ENCODE measurements around the gene IFI16.
"Not testable (repeated sequence)": the region's sequence is repeated elsewhere in the genome, so short reads cannot be mapped to it uniquely, and the experiment has no call there.

Gene IFI16

DNA sequence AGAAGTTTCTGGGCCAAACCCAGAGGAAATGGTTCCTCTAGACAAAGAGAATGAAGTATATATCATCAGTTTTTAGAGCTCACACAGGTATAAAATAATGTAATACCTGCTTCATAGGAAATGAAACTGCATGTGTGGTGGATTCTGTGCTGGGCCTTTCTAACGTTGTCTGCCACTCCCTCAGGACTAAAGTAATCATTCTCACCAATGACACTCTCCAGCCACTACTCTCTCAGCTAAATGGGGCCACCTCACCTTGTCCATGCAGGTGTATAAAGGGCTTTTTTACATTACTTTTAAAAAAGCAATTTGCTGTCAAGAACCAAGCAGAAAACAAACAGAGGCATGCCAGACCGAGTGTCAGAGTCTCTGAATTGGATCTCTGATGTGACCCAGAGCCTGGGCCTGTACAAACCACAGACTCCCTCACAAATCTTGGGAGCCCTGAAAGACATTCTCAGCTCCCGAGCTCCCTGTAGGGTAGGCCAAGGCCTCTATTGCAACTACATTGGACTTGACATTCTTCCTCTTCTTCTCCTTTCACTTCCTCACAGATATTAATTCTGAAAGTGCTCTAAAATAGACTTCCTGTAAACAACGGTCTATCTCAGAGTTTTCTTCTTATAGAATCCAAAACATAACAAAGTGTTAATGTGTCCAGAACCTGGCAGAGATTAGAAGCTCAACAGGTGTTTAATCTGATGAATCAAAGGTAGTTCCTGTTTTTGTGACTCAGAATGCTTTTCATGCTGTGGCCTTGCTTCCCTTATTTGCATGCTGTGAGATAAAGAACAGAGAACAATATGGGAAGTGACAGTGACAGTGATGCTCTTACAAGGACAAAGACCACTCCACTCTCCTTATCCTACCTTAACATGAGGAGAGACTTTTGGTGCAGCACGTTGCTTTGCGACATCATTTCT lies 58.3 kb downstream of the IFI16 start:
- DNase-seq, result no peak

DNA sequence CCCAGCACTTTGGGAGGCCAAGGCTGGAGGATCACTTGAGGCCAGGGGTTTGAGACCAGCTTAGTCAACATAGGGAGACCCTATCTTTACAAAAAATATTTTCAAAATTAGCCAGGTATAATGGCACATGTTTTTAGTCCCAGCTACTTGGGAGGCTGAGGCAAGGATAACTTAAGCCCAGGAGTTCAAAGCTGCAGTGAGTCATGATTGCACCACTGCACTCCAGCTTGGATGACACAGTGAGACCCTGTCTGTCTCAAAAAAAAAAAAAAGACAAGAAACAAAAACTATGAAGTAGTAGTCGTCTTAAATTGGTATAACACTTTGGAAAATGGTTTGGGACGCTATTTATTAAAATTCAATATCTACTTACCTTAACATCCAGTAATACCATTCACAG lies 59.2 kb downstream of the IFI16 start:
- DNase-seq, result no peak

DNA sequence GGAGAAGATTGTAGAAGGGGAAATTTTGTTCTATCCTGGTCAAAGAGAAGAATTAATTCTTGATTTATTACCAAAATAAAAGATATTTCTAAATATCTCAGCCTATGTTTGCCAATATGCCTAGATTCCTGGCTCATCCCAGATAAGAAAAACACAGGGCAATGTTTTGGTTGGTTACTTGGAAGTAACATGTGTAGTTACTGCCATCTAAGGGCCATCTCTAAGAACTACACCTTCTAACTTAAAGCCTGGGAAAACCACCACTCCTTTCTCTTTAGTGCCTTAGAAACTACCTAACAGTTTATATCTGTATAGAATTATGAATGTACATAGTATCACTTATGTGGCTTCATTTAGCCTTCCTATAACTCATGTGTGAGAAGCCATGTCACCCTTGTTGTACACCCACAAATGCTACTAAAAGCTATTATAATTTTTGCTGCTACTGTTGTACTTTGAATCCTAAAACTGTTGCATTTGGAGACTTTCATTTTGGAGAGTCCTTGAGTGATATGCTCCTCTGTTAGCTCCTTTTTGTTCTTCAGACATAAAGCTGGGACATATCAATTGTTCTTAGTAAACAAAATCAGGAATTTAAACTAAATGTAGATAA lies 62.4 kb downstream of the IFI16 start:
- DNase-seq, result peak; percentile 32

DNA sequence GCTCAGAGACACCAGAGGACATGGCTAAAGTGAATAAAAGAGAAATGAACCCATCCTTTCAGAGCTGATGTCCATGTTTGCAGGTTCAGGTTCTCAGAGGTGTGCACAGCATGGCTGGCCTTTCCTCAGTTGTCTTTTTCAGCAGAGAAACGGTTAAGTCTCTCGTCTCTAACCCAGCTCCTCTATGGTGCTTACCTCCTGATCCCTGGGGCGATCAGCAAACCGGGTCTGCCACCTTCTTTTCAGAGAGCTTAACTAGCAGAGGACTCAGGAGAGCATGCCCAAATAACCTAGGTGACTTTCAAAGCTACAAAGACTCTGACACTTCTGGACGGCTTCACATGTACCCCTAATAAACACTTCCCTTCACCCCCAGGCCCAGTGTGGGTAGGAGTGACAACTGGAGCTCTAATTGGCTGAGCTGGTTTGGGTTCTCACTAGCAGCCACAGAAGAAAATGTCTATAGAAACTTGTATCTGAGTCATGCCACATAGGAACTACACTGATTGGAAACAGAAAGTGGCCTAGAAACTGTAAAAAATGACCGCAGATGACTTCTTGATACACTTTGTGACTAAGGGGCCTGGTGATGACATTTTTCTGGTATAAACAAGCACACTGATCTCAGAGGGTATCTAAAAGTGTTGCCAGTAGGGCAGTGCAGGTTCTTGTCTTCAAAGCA lies 66.9 kb downstream of the IFI16 start, which contains the start of gene AIM2:
AIM2 (minus strand) TSS at position 329 of the 682 bp plus-strand sequence. CDS start 3,267 bp downstream, outside the sequence.
- no peak for DNase-seq

DNA sequence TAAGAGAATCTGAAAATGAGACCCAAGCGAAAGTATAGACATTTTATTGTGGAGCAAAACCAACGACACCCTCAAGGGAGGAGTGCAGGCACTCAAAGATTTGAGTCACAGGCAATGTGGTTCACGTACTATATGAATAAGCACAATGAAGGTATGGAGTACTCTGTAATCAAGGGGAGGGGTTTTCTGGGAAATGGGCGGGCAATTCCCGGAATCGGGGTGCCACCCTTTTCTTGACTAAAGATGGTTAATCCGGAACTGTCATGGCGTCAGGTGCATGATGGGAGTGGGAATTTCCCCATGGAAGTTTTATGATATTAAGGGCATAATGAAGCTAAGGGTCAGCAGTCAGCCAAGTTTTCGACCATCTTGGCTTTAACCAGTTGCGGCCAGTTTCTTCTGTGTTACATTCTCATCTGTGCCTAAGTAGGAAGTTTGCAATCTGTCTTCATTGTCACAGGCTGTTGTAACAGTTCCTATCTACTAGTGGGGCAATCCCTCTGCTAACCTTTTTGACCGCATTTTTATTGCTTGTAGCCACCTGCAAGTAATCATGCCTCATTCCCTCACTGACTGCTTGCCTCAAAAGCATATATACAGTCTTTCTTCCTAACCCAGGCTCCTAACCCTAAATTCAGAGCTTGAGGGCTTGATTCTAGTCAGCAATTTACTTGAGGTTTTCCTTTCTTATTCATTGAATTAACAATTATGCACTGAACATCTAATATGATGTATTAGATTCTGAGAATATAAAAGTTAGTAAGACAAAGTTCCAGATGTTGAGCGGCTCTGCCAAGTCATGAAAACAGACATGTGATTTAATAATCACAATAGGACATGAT lies 67.6 kb downstream of the IFI16 start:
- DNase-seq, result no peak

DNA sequence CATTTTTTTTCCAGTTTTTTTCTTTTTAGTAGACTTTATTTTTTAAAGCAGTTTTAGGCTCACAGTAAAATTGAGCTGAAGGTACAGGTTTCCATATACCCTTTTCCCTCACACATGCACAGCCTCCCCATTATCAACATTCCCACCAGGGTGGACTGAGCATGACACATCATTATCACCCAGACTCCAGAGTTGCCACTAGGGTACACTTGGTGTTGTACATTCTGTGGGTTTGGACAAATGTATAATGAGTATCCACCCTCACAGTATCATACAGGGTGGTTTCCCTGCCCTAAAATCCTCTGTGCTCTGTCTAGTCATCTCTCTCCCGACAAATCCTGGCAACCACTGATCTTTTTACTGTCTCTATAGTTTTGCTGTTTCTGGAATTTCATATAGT lies 69.8 kb downstream of the IFI16 start:
- no peak for DNase-seq

DNA sequence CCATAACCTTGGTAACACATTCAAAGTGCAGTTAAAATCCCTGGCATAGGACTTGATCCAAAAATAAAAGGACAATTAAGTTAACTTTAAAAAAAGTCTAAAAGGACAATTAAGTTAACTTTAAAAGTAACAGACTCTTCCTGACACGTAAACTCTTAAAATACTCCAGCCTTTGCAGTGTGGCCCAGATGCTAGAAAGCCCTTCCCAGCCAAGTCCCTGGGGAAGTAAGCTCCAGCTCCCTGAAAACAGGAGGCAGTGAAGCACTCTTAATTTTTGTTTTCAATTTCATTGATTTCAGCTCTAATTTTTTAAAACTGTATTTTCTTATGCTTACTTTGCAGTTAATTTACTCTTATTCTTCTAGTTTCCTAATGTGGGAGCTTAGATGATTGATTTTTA lies 71.9 kb downstream of the IFI16 start:
- no peak for DNase-seq

DNA sequence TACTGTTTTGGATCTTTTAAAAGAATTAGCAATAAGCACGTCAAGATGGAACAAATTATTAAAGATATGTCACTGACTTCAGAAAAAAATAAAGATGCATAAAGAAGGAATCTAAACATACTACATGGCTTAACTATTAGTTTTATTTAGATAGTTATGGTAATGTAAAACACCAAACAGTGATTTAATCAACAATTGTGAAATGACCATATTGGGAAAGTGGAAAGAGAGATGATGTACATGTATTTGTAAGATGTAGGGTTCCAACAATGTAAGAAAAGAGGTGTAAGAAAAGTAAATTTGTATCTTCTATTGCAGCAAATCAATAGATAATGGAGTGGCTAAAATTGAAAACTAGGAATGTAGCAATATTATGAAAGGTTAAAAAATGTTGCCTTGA lies 73.3 kb downstream of the IFI16 start:
- DNase-seq, result no peak

DNA sequence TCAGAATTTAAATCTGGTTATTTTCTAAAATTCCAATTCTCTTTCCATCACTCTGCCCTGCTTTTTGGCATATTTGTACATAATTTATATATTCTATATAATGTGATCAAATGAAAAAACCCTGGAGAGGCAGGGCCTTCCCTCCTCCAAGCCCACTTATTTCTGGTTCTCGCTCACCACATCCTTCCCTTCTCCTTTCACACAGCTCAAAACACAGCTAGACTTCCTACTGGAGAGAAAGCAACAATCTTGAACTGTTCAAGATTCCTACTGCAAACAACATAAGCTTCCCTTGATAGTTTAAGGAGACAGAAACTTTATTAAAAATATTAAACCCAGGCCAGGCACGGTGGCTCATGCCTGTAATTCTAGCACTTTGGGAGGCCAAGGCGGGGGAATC lies 74.4 kb downstream of the IFI16 start:
- DNase-seq, result no peak

DNA sequence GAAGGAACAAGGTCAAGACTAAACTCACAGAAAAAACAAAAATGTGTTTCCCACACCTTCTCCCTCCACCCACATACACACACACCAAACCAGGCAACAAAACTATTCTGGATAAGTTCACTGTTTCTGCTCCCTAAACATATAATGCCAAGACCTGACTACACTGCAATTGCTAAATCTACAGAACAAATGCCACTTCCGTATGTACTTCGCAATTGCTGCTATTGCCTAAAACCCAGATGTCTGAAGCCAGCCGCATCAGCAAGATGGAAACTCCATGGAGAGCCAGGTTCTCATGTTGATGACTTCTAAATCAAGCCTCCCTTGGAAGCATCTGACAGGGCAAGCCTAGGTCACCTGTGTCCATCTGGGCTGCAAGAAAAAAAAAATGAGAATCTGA lies 75.2 kb downstream of the IFI16 start:
- no peak for DNase-seq

DNA sequence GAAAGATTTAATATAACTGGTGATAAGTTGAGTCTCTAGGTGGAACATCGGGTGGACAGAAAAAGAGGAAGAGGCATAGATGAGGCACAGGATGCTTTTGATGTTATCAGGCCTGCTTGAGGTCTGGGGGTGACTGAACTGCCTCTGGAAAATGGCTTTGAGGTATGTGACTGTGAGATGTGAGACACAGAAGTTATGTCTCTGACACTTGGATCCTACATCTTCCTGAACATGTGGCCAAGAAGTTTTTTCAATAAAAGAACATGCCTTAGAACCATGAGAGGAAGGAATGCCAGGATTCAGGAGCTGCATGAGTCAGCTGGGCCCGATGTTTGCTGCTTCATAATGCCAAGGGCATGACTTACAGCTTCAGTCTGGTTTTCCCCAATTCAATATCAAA lies 78.3 kb downstream of the IFI16 start:
- DNase-seq, result no peak

DNA sequence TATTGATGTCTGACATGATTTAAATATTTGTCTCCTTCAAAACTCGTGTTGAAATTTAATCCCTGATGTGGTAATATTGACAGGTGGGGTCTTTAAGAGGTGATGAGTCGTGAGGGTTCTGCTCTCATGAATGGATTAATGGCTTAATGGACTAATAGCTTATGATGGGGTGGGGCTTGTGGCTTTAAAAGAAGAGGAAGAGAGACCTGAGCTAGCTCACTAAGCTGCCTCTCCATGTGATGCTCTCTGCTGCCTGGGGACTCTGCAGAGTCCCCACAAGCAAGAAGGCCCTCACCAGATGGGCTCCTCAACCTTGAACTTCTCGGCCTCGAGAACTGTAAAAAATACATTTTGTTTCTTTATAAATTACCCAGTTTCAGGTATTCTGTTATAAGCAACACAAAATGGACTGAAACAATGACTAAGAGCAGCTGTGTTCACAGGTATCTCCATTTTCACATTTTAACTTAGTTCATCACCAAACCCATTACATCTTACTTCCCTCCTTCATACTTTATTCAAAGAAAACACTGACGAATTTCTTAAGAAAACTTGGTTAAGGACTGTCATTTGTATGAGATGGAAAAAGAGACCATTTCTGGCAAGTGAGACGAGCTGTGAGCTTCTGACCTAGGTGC lies 79.0 kb downstream of the IFI16 start:
- DNase-seq, result no peak

DNA sequence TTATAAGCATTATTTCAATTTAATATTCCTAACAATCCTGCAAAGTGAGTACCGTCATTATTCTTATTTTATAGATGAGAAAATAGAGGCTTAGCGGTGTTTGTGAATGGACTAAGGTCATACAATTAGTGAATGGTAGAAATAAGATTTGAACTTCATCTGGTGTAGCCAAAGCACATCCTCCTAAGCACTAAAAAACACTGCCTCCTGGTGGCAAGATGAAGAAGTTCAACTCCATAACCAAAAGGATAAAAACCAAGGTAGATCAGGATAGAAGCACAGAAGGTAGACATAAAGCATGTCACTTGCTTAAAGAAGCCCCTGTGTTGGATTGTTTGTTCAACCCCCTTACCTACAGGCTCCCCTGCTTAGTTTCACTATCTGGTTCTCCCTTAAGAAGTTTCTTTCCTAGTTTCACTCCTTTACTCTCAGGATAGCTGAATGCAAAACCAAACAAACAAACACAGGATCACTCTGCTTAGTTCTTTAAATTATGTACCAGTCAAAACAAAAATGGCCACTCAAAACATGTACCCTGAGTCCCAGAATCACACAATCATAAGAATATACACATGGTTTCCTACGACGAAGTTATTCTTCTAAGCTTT lies 79.6 kb downstream of the IFI16 start:
- no peak for DNase-seq

DNA sequence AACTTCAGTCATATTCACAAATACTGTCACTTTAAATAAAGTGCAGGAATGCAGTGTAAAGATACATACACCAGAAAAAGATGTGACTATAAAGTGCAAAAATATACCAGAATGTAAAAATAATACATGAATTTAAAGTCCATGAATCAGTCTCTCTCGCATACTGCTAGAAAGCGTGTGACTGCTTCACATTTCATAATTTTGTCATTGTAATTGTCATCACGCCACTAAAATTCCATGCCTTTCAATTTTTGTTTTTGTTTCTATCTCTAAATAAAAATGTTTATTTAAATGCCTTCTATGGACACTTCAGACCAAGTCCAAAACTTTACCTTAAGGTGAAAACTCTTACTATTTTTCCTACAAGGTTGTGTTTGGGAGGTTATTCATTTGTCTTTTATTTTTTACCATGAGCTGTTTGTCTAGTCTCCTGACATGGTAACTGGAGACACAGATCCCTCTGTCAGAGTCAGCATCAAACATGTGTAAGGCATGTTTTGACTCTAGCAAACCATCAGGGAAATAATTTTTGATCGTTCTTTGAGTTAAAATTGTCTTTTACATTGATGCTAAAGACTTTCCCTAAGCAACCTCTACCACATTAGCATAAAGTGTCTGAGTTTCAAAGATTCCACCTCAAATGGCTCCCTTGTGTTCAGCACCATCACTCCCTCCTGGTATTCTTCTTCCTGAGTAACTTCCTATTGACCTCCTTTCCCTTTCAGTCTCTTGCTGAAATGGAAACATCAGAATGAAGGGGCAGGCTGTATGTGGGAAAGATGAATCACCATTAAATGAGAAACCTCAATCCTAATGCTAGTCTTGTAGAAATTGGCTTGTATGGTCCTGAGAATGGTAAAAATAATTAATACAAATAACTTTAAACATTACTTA lies 80.8 kb downstream of the IFI16 start:
- DNase-seq, result no peak

DNA sequence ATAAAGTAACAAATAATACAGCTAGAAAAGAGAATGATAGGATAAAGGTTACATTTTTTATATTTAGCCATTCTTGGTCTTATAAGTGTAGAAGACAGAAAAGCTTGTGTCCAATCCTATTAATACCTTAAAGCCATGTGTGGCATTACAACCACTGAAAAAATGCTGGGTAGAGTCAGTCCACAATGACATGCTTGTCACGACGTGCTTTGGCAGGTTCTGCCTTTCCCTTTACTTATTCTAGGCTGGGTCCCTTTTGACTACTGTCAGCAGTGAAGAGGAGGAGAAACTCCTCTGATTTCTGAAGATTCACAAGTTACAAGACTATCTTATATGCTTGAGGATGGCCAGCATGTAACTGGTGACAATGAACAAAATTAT lies 81.5 kb downstream of the IFI16 start:
- DNase-seq, result no peak

DNA sequence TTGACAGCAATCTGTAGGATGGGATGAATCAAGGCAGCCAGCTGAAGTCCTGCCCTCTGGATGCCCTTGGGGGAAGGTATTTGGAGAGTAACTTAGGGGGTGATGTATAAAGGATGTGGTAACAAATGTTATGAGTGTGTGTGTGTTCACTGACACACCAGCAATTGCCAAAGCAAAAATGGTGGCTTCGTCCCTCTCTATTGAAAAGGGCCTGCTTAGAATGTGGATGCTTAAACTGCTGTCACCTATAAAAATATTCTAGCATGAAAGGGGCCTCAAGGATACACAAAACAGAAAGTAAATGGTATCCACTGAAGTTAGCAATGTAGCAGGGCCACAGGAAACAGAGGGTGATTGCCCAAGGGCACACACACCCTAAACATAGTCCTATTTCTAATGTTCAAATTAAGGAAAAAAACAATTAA lies 81.9 kb downstream of the IFI16 start:
- no peak for DNase-seq

DNA sequence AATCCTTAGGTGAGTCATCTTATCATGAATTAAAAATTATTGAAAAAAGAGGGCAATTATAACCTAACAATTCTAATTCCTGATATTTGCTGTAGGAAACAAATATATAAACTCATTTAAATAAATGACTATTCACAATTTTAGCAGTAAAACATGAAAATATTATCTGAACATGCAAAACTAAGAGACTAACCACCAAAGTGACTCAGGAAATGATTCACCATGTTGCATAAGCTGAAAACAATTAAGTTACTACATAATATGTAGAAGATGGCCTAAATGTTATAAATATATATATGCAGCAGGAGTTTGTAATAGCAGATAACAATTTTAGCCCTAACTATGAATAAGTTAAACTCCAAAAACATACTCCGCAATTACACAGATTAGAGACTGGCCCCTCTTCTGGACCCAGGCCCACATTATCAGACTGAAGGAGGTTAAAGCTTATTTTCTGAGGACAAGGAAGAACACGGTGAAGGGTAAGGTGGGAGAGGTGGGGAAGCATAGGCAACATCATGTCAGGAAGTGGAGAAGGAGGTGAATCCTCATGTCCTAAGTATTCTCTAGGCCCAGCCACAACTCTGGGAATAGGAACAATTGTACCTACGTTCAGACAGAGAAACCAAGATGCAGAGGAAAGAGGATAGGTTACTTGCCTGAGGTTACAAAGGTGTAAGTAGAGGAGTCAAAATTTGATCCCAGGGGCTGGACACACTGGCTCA lies 82.5 kb downstream of the IFI16 start:
- DNase-seq, result no peak

DNA sequence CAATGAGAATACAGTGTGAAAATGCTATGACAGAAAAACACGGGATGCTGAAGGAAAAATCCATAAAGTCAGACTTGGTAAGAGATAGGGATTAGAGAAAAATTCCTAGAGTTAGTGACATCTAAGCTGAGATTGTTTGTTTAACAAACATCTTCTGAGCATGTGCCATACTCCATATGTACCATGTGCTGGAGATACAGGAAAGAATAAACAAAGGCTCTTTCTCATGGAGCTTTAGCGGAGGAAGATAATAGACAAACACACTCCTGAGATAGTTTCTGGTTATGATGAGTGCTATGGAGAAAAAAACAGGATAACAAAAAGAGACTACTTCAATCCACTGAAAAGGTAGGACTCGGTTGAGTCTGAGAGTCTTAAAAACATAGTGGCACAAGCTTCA lies 88.9 kb downstream of the IFI16 start:
- no peak for DNase-seq

DNA sequence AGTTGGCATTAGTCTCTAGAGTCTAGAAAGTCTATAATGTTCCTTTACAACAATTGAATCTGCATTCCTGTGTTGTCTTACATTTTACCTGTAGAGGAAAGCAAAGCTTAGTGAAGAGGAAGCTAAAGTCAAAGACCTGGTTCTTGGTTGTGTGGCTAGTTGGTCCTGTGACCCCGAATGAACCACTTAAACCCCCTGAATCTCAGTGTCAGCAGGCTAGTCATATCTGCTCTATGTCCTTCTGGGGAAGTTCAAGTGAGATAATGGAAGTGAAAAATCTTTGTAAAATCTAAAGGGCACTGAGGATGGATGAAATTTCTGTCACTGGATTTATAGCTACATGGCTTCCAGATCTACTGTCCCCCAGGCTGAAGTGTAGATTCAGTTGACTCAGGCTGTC lies 90.9 kb downstream of the IFI16 start:
- DNase-seq, result no peak

DNA sequence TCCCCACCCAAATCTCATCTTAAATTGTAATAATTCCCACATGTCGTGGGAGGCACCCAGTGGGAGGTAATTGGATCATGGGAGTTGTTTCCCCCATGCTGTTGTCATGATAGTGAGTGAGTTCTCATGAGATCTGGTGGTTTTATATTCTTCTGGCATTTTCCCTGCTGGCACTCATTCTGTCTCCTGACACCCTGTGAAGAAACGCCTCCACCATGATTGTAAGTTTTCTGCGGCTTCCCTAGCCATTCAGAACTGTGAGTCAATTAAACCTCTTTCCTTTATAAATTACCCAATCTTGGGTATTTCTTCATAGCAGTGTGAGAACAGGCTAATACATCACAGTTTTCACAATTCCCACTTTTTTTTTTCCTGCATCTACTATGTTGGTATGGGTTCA lies 93.3 kb downstream of the IFI16 start:
- DNase-seq, result not testable (repeated sequence)
